ENCODE data around the gene TUBE1. TPM values are rescaled to one million over a fixed set of nuclear protein-coding genes. Genes with fewer than 3 reads are reported as not detected.
A peak's percentile ranks its signal among the peaks of the same experiment; 100 is the strongest.
"Not testable (repeated sequence)": the region's sequence is repeated elsewhere in the genome, so short reads cannot be mapped to it uniquely, and the experiment has no call there.

Gene TUBE1
- total RNA-seq, 2 donors from 2014 or later: 17.1 to 34.8 TPM

- intact Hi-C loops (cut with DNase I): no loop called here
- TF ChIP-seq CTCF (IDR thresholded peaks at IDR 0.05) (no peak), POLR2A (IDR thresholded peaks at IDR 0.05) (no peak)
- ATAC-seq: no peak
- H3K27ac ChIP-seq: no peak overlapping the region
- H3K9me3 ChIP-seq: no peaks in the 10 kb centered on the region
- H3K27me3 ChIP-seq: no peaks in the 10 kb centered on the region
- H3K36me3 ChIP-seq (replicated peaks in 1 of 2; ENCODE audit: insufficient read depth in 1 of 2, low read depth in 2 of 2): no peaks in the 10 kb centered on the region
- 84 to 92% methylated on average over 7 of the region's 7 CpGs for WGBS, 2 donors
- peaks cover 3% of the 10 kb centered on the region for H3K4me1 ChIP-seq
- no peak overlapping the region for H3K4me3 ChIP-seq
- DNase-seq: no peak
Observed at GRCh38 chr6:112049996-112050395, 37.3 kb downstream of the TUBE1 start.

GRCh38 chr6:112049026-112049799 lies 38.1 kb downstream of the TUBE1 start:
- no peak overlapping the region for H3K4me3 ChIP-seq
- no peaks in the 10 kb centered on the region for H3K36me3 ChIP-seq (replicated peaks in 1 of 2; ENCODE audit: insufficient read depth in 1 of 2, low read depth in 2 of 2)
- no peaks in the 10 kb centered on the region for H3K27me3 ChIP-seq
- H3K4me1 ChIP-seq: peaks cover 8% of the 10 kb centered on the region
- TF ChIP-seq POLR2A (IDR thresholded peaks at IDR 0.05) (no peak), CTCF (IDR thresholded peaks at IDR 0.05) (no peak)
- DNase-seq: no peak
- intact Hi-C loops (cut with DNase I): no loop called here
- no peak overlapping the region for H3K27ac ChIP-seq
- ATAC-seq: no peak
- no peaks in the 10 kb centered on the region for H3K9me3 ChIP-seq
- WGBS, 2 donors: 69 to 83% methylated on average over 5 to 6 of the region's 6 CpGs

- WGBS, 2 donors: 87 to 94% methylated on average over 9 to 19 of the region's 25 CpGs
- H3K9me3 ChIP-seq; intact Hi-C loops (cut with DNase I); DNase-seq; H3K4me3 ChIP-seq; H3K36me3 ChIP-seq (replicated peaks in 1 of 2; ENCODE audit: insufficient read depth in 1 of 2, low read depth in 2 of 2); H3K27me3 ChIP-seq; ATAC-seq; H3K27ac ChIP-seq: not testable (repeated sequence)
- H3K4me1 ChIP-seq: peaks cover 14% of the 10 kb centered on the region
Observed at GRCh38 chr6:112047523-112047922, 39.8 kb downstream of the TUBE1 start.

GRCh38 chr6:112044856-112045255 lies 42.4 kb downstream of the TUBE1 start:
- no peaks in the 10 kb centered on the region for H3K27me3 ChIP-seq
- 22 to 26% methylated on average over 3 of the region's 3 CpGs for WGBS, 2 donors
- TF ChIP-seq POLR2A (IDR thresholded peaks at IDR 0.05) (no peak), CTCF (IDR thresholded peaks at IDR 0.05) (no peak)
- H3K4me1 ChIP-seq: peaks cover 14% of the 10 kb centered on the region
- H3K9me3 ChIP-seq: no peaks in the 10 kb centered on the region
- peak in 1 of 4 donors; percentile 33 for DNase-seq
- H3K4me3 ChIP-seq: no peak overlapping the region
- no peaks in the 10 kb centered on the region for H3K36me3 ChIP-seq (replicated peaks in 1 of 2; ENCODE audit: insufficient read depth in 1 of 2, low read depth in 2 of 2)
- ATAC-seq: peak; percentile 10
- intact Hi-C loops (cut with DNase I): no loop called here
- peak overlapping the region in 3 of 4 donors; percentile 23 to 51 (median 24) for H3K27ac ChIP-seq

GRCh38 chr6:112044196-112044595 lies 43.1 kb downstream of the TUBE1 start:
- Histone ChIP-seq H3K4me3 (no peak overlapping the region), H3K36me3 (replicated peaks in 1 of 2; ENCODE audit: insufficient read depth in 1 of 2, low read depth in 2 of 2) (no peaks in the 10 kb centered on the region), H3K27me3 (no peaks in the 10 kb centered on the region), H3K9me3 (no peaks in the 10 kb centered on the region), H3K4me1 (peaks cover 14% of the 10 kb centered on the region), H3K27ac (peak overlapping the region in 3 of 4 donors; percentile 23 to 81 (median 24))
- DNase-seq (no peak), ATAC-seq (no peak)
- 48 to 54% methylated on average over 8 of the region's 8 CpGs for WGBS, 2 donors
- intact Hi-C loops (cut with DNase I): no loop called here
- no peak for TF ChIP-seq POLR2A (IDR thresholded peaks at IDR 0.05)
- TF ChIP-seq CTCF (IDR thresholded peaks at IDR 0.05): no peak

All from body of pancreas (tissue), 4 donors.